Measurements from ENCODE around the gene CSN3. TPM values are rescaled to one million over a fixed set of nuclear protein-coding genes. Genes with fewer than 3 reads are reported as not detected.
"Not testable (repeated sequence)": the region's sequence is repeated elsewhere in the genome, so short reads cannot be mapped to it uniquely, and the experiment has no call there.

Gene CSN3
- not detected in 2 replicates for total RNA-seq (2014; rRNA removed; shearing (Covaris generic))

GRCh38 chr4:70242297-70242696 lies at the start of gene CSN3:
Gene CSN3, plus strand, starts transcription at chr4:70242597. Its CDS starts 2,223 bp downstream, at chr4:70244820.
- H3K27ac ChIP-seq; DNase-seq; H3K4me3 ChIP-seq; H3K9me3 ChIP-seq (replicated peaks); H3K4me1 ChIP-seq; H3K27me3 ChIP-seq; H3K36me3 ChIP-seq: not testable (repeated sequence)

GRCh38 chr4:70192895-70193294 lies 49.5 kb upstream of the CSN3 start:
- no peak for DNase-seq
- no peaks in the 10 kb centered on the region for H3K4me1 ChIP-seq
- H3K4me3 ChIP-seq: no peak overlapping the region
- H3K9me3 ChIP-seq (replicated peaks): no peaks in the 10 kb centered on the region
- H3K27ac ChIP-seq: no peak overlapping the region
- H3K36me3 ChIP-seq: no peaks in the 10 kb centered on the region
- H3K27me3 ChIP-seq: no peaks in the 10 kb centered on the region

GRCh38 chr4:70195425-70195824 lies 47.0 kb upstream of the CSN3 start, which contains the start of gene ODAM:
Gene ODAM, plus strand, starts transcription at chr4:70195725. Its CDS starts 819 bp downstream, at chr4:70196544.
- H3K36me3 ChIP-seq: no peaks in the 10 kb centered on the region
- no peaks in the 10 kb centered on the region for H3K9me3 ChIP-seq (replicated peaks)
- H3K27ac ChIP-seq: no peak within 1 kb of the TSS
- H3K4me3 ChIP-seq: no peak within 1 kb of the TSS
- DNase-seq: no peak
- no peaks in the 10 kb centered on the region for H3K27me3 ChIP-seq
- H3K4me1 ChIP-seq: no peaks in the 10 kb centered on the region

GRCh38 chr4:70196857-70197256 lies 45.5 kb upstream of the CSN3 start:
- no peaks in the 10 kb centered on the region for H3K9me3 ChIP-seq (replicated peaks)
- H3K27me3 ChIP-seq: no peaks in the 10 kb centered on the region
- H3K36me3 ChIP-seq: no peaks in the 10 kb centered on the region
- no peak overlapping the region for H3K27ac ChIP-seq
- no peak overlapping the region for H3K4me3 ChIP-seq
- no peak for DNase-seq
- H3K4me1 ChIP-seq: no peaks in the 10 kb centered on the region

GRCh38 chr4:70197842-70198241 lies 44.6 kb upstream of the CSN3 start:
- no peak overlapping the region for H3K4me3 ChIP-seq
- no peak overlapping the region for H3K27ac ChIP-seq
- H3K9me3 ChIP-seq (replicated peaks): no peaks in the 10 kb centered on the region
- H3K27me3 ChIP-seq: no peaks in the 10 kb centered on the region
- no peaks in the 10 kb centered on the region for H3K36me3 ChIP-seq
- DNase-seq: no peak
- H3K4me1 ChIP-seq: no peaks in the 10 kb centered on the region

- no peak for DNase-seq
- Histone ChIP-seq H3K4me1 (no peaks in the 10 kb centered on the region), H3K36me3 (no peaks in the 10 kb centered on the region), H3K27ac (no peak overlapping the region), H3K4me3 (no peak overlapping the region), H3K9me3 (replicated peaks) (no peaks in the 10 kb centered on the region), H3K27me3 (no peaks in the 10 kb centered on the region)
Measured at GRCh38 chr4:70203601-70204000, 38.8 kb upstream of the CSN3 start.

- not testable (repeated sequence) for H3K27me3 ChIP-seq; H3K9me3 ChIP-seq (replicated peaks); DNase-seq; H3K27ac ChIP-seq; H3K4me3 ChIP-seq; H3K36me3 ChIP-seq; H3K4me1 ChIP-seq
Measured at GRCh38 chr4:70212752-70213151, 29.6 kb upstream of the CSN3 start.

- not testable (repeated sequence) for H3K9me3 ChIP-seq (replicated peaks); H3K36me3 ChIP-seq; DNase-seq; H3K4me3 ChIP-seq; H3K27ac ChIP-seq; H3K4me1 ChIP-seq; H3K27me3 ChIP-seq
Measured at GRCh38 chr4:70216109-70216508, 26.3 kb upstream of the CSN3 start.

GRCh38 chr4:70216550-70216949 lies 25.8 kb upstream of the CSN3 start:
- not testable (repeated sequence) for H3K4me1 ChIP-seq; H3K27ac ChIP-seq; H3K4me3 ChIP-seq; DNase-seq; H3K27me3 ChIP-seq; H3K9me3 ChIP-seq (replicated peaks); H3K36me3 ChIP-seq

- H3K9me3 ChIP-seq (replicated peaks); H3K4me3 ChIP-seq; H3K36me3 ChIP-seq; H3K27me3 ChIP-seq; H3K4me1 ChIP-seq; H3K27ac ChIP-seq; DNase-seq: not testable (repeated sequence)
Measured at GRCh38 chr4:70221389-70221788, 21.0 kb upstream of the CSN3 start.

- H3K36me3 ChIP-seq; H3K4me3 ChIP-seq; H3K27ac ChIP-seq; DNase-seq; H3K9me3 ChIP-seq (replicated peaks); H3K27me3 ChIP-seq; H3K4me1 ChIP-seq: not testable (repeated sequence)
Measured at GRCh38 chr4:70221818-70222217, 20.6 kb upstream of the CSN3 start.

GRCh38 chr4:70225824-70226223 lies 16.6 kb upstream of the CSN3 start, which contains the start of gene FDCSP:
Gene FDCSP, plus strand, starts transcription at chr4:70226124. Its CDS starts 5,071 bp downstream, at chr4:70231195.
- H3K36me3 ChIP-seq: no peaks in the 10 kb centered on the region
- DNase-seq: no peak
- H3K4me1 ChIP-seq: no peaks in the 10 kb centered on the region
- no peak within 1 kb of the TSS for H3K4me3 ChIP-seq
- H3K27me3 ChIP-seq: no peaks in the 10 kb centered on the region
- no peak within 1 kb of the TSS for H3K27ac ChIP-seq
- H3K9me3 ChIP-seq (replicated peaks): no peaks in the 10 kb centered on the region

GRCh38 chr4:70236125-70236524 lies 6.3 kb upstream of the CSN3 start:
- Histone ChIP-seq H3K27me3 (no peaks in the 10 kb centered on the region), H3K9me3 (replicated peaks) (no peaks in the 10 kb centered on the region), H3K27ac (no peak overlapping the region), H3K36me3 (no peaks in the 10 kb centered on the region), H3K4me1 (no peaks in the 10 kb centered on the region), H3K4me3 (no peak overlapping the region)
- no peak for DNase-seq

GRCh38 chr4:70239131-70239883 lies 3.1 kb upstream of the CSN3 start:
- no peaks in the 10 kb centered on the region for H3K9me3 ChIP-seq (replicated peaks)
- no peak overlapping the region for H3K27ac ChIP-seq
- no peaks in the 10 kb centered on the region for H3K4me1 ChIP-seq
- H3K36me3 ChIP-seq: no peaks in the 10 kb centered on the region
- no peak for DNase-seq
- H3K4me3 ChIP-seq: no peak overlapping the region
- no peaks in the 10 kb centered on the region for H3K27me3 ChIP-seq

- no peak for DNase-seq
- no peaks in the 10 kb centered on the region for H3K9me3 ChIP-seq (replicated peaks)
- no peaks in the 10 kb centered on the region for H3K4me1 ChIP-seq
- H3K36me3 ChIP-seq: no peaks in the 10 kb centered on the region
- H3K27ac ChIP-seq: no peak overlapping the region
- H3K27me3 ChIP-seq: no peaks in the 10 kb centered on the region
- H3K4me3 ChIP-seq: no peak overlapping the region
Measured at GRCh38 chr4:70239884-70240591, 2.4 kb upstream of the CSN3 start.
